Kidney glomerular epithelial cell (primary cell): ENCODE measurements around the gene SULF2.
"Not testable (repeated sequence)": the region's sequence is repeated elsewhere in the genome, so short reads cannot be mapped to it uniquely, and the experiment has no call there.

ENCODE experiments used
- DNase-seq: peaks from one replicate; lab custom pipeline; 2025; lab: John Stamatoyannopoulos, UW

Gene SULF2

GRCh38 chr20:47785311-47785853, at the start of gene SULF2:
TSS of gene SULF2 (minus strand) at chr20:47785481. CDS start at chr20:47757363, 28,118 bp downstream.
- no peak for DNase-seq

- DNase-seq: not testable (repeated sequence)
These were observed 46.4 kb upstream of the SULF2 start for GRCh38 chr20:47831675-47832074.

- DNase-seq: not testable (repeated sequence)
These were observed 41.4 kb upstream of the SULF2 start for GRCh38 chr20:47826716-47827115.

GRCh38 chr20:47826006-47826405, 40.7 kb upstream of the SULF2 start:
- not testable (repeated sequence) for DNase-seq

GRCh38 chr20:47825011-47825762, 39.9 kb upstream of the SULF2 start:
- no peak for DNase-seq

- DNase-seq: not testable (repeated sequence)
These were observed 38.7 kb upstream of the SULF2 start for GRCh38 chr20:47823941-47824340.

- peak; percentile 72 for DNase-seq
These were observed 36.3 kb upstream of the SULF2 start for GRCh38 chr20:47821481-47822100.

GRCh38 chr20:47818996-47819609, 33.8 kb upstream of the SULF2 start:
- no peak for DNase-seq

- DNase-seq: no peak
These were observed 33.2 kb upstream of the SULF2 start for GRCh38 chr20:47818466-47818865.

- DNase-seq: no peak
These were observed 32.7 kb upstream of the SULF2 start for GRCh38 chr20:47818016-47818415.

GRCh38 chr20:47817573-47817972, 32.3 kb upstream of the SULF2 start:
- DNase-seq: no peak

- DNase-seq: no peak
These were observed 31.5 kb upstream of the SULF2 start for GRCh38 chr20:47816487-47817451.

- DNase-seq: no peak
These were observed 30.6 kb upstream of the SULF2 start for GRCh38 chr20:47815866-47816265.

- no peak for DNase-seq
These were observed 30.1 kb upstream of the SULF2 start for GRCh38 chr20:47815416-47815806.

GRCh38 chr20:47814632-47815415, 29.5 kb upstream of the SULF2 start:
- no peak for DNase-seq

GRCh38 chr20:47810721-47811347, 25.6 kb upstream of the SULF2 start:
- DNase-seq: no peak

GRCh38 chr20:47810116-47810677, 24.9 kb upstream of the SULF2 start:
- DNase-seq: no peak

GRCh38 chr20:47809161-47809960, 24.1 kb upstream of the SULF2 start:
- no peak for DNase-seq

GRCh38 chr20:47805951-47806350, 20.7 kb upstream of the SULF2 start:
- no peak for DNase-seq
